Stomach smooth muscle (tissue), 2 donors: Measurements from ENCODE around the gene FPGS.

Experiments
- H3K27ac ChIP-seq: one replicate; pipeline ENCODE4 v1.7.0; 2013; ENCODE audit warnings: mild to moderate bottlenecking, low read length, inconsistent platforms
- H3K27me3 ChIP-seq, 2 donors: one replicate each; pipeline ENCODE4 v1.7.0; 2013; ENCODE audit warnings: low read length in 2 of 2; ENCODE audit not compliant: insufficient read depth in 2 of 2, control insufficient read depth in 1 of 2
- H3K36me3 ChIP-seq, 2 donors: one replicate each; pipeline ENCODE4 v1.7.0; 2013; ENCODE audit warnings: low read length in 2 of 2; ENCODE audit not compliant: control insufficient read depth in 2 of 2, insufficient read depth in 2 of 2
- H3K4me1 ChIP-seq: one replicate; pipeline ENCODE4 v1.7.0; 2013; ENCODE audit warnings: low read length; ENCODE audit not compliant: control insufficient read depth, insufficient read depth
- H3K4me3 ChIP-seq, 2 donors: one replicate each; pipeline ENCODE4 v1.7.0; 2013; ENCODE audit warnings: low read length in 2 of 2
- H3K9ac ChIP-seq, 2 donors: one replicate each; pipeline ENCODE4 v1.7.0; 2013; ENCODE audit warnings: low read length in 2 of 2, mild to moderate bottlenecking in 1 of 2
- H3K9me3 ChIP-seq, 2 donors: one replicate each; pipeline ENCODE4 v1.7.0; 2013; ENCODE audit warnings: low read length in 2 of 2; ENCODE audit not compliant: control insufficient read depth in 2 of 2
- donor health status: healthy.
- donor health status: Pancreatic carcinoma.

FPGS gene

GRCh38 chr9:127853312-127854183, 50.9 kb downstream of the FPGS start:
- Histone ChIP-seq H3K4me1 (peaks cover 16% of the 10 kb centered on the region), H3K27ac (no peak overlapping the region), H3K4me3 (peak overlapping the region; percentile 60 to 76)

GRCh38 chr9:127854184-127854806, 51.6 kb downstream of the FPGS start, which contains the start of gene ENG:
Gene ENG (minus strand): TSS chr9:127854658. CDS start chr9:127854355, 303 bp downstream.
- H3K27me3 ChIP-seq = no peaks in the 10 kb centered on the region
- H3K9ac ChIP-seq = peak within 1 kb of the TSS; percentile 59 to 60
- peak within 1 kb of the TSS; percentile 60 to 76 for H3K4me3 ChIP-seq
- peaks cover 19% of the 10 kb centered on the region for H3K4me1 ChIP-seq
- H3K9me3 ChIP-seq = peaks cover 0 to 7% of the 10 kb centered on the region in 2 donors
- peak within 1 kb of the TSS; percentile 53 for H3K27ac ChIP-seq
- H3K36me3 ChIP-seq = no peaks in the 10 kb centered on the region

More at GRCh38 chr9:127853312-127854183, 50.9 kb downstream of the FPGS start:
- H3K27me3 ChIP-seq = no peaks in the 10 kb centered on the region
- no peaks in the 10 kb centered on the region for H3K36me3 ChIP-seq
- peaks cover 0 to 8% of the 10 kb centered on the region in 2 donors for H3K9me3 ChIP-seq
- peak overlapping the region; percentile 59 to 60 for H3K9ac ChIP-seq

GRCh38 chr9:127854960-127855359, 52.3 kb downstream of the FPGS start:
- peak overlapping the region; percentile 19 to 40 for H3K4me3 ChIP-seq
- no peaks in the 10 kb centered on the region for H3K36me3 ChIP-seq
- no peaks in the 10 kb centered on the region for H3K27me3 ChIP-seq
- H3K27ac ChIP-seq = no peak overlapping the region
- peaks cover 19% of the 10 kb centered on the region for H3K4me1 ChIP-seq
- H3K9ac ChIP-seq = no peak overlapping the region
- no peaks in the 10 kb centered on the region for H3K9me3 ChIP-seq

GRCh38 chr9:127855522-127855921, 52.8 kb downstream of the FPGS start:
- Histone ChIP-seq H3K4me1 (peaks cover 19% of the 10 kb centered on the region), H3K9ac (no peak overlapping the region), H3K4me3 (no peak overlapping the region), H3K27me3 (no peaks in the 10 kb centered on the region), H3K9me3 (no peaks in the 10 kb centered on the region), H3K27ac (no peak overlapping the region), H3K36me3 (no peaks in the 10 kb centered on the region)

GRCh38 chr9:127856094-127856728, 53.5 kb downstream of the FPGS start:
- Histone ChIP-seq H3K27me3 (no peaks in the 10 kb centered on the region), H3K4me1 (peaks cover 19% of the 10 kb centered on the region), H3K9ac (no peak overlapping the region), H3K9me3 (no peaks in the 10 kb centered on the region), H3K36me3 (no peaks in the 10 kb centered on the region), H3K4me3 (no peak overlapping the region), H3K27ac (no peak overlapping the region)

- Histone ChIP-seq H3K4me1 (peaks cover 23% of the 10 kb centered on the region), H3K36me3 (no peaks in the 10 kb centered on the region), H3K9ac (no peak overlapping the region), H3K4me3 (no peak overlapping the region), H3K27ac (no peak overlapping the region), H3K27me3 (no peaks in the 10 kb centered on the region), H3K9me3 (no peaks in the 10 kb centered on the region)
Measured at GRCh38 chr9:127856729-127857116, 54.0 kb downstream of the FPGS start.

- H3K27ac ChIP-seq = no peak overlapping the region
- peaks cover 29% of the 10 kb centered on the region for H3K4me1 ChIP-seq
- H3K36me3 ChIP-seq = no peaks in the 10 kb centered on the region
- H3K4me3 ChIP-seq = no peak overlapping the region
- no peaks in the 10 kb centered on the region for H3K27me3 ChIP-seq
- H3K9me3 ChIP-seq = no peaks in the 10 kb centered on the region
- no peak overlapping the region for H3K9ac ChIP-seq
Measured at GRCh38 chr9:127857278-127857677, 54.6 kb downstream of the FPGS start.

GRCh38 chr9:127858041-127858512, 55.4 kb downstream of the FPGS start:
- no peaks in the 10 kb centered on the region for H3K9me3 ChIP-seq
- no peak overlapping the region for H3K9ac ChIP-seq
- no peak overlapping the region for H3K4me3 ChIP-seq
- peaks cover 32% of the 10 kb centered on the region for H3K4me1 ChIP-seq
- H3K27ac ChIP-seq = no peak overlapping the region
- H3K27me3 ChIP-seq = no peaks in the 10 kb centered on the region
- H3K36me3 ChIP-seq = no peaks in the 10 kb centered on the region

- H3K36me3 ChIP-seq = no peaks in the 10 kb centered on the region
- peaks cover 24% of the 10 kb centered on the region for H3K4me1 ChIP-seq
- H3K27me3 ChIP-seq = no peaks in the 10 kb centered on the region
- H3K27ac ChIP-seq = no peak overlapping the region
- no peak overlapping the region for H3K4me3 ChIP-seq
- H3K9me3 ChIP-seq = no peaks in the 10 kb centered on the region
- no peak overlapping the region for H3K9ac ChIP-seq
Measured at GRCh38 chr9:127860260-127860659, 57.6 kb downstream of the FPGS start.

GRCh38 chr9:127860779-127861178, 58.1 kb downstream of the FPGS start:
- Histone ChIP-seq H3K4me3 (no peak overlapping the region), H3K4me1 (peaks cover 24% of the 10 kb centered on the region), H3K9me3 (no peaks in the 10 kb centered on the region), H3K27me3 (no peaks in the 10 kb centered on the region), H3K9ac (no peak overlapping the region), H3K27ac (no peak overlapping the region), H3K36me3 (no peaks in the 10 kb centered on the region)
